Activated CD4-positive, CD25-positive, alpha-beta regulatory T cell (primary cell): ENCODE measurements around the gene EXOSC2.
"Not testable (repeated sequence)": the region's sequence is repeated elsewhere in the genome, so short reads cannot be mapped to it uniquely, and the experiment has no call there.

Source experiments
- DNase-seq, 4 experiments: peaks; one replicate each; lab custom pipeline; 2025; lab: John Stamatoyannopoulos, UW

EXOSC2 gene

GRCh38 chr9:130668196-130668595, 25.4 kb upstream of the EXOSC2 start:
- DNase-seq, result no peak

- no peak for DNase-seq
Measured at GRCh38 chr9:130668659-130669058, 24.9 kb upstream of the EXOSC2 start.

- DNase-seq, result no peak
Measured at GRCh38 chr9:130669965-130670364, 23.6 kb upstream of the EXOSC2 start.

GRCh38 chr9:130670644-130671043, 22.9 kb upstream of the EXOSC2 start:
- DNase-seq, result no peak

GRCh38 chr9:130672466-130672865, 21.1 kb upstream of the EXOSC2 start:
- DNase-seq, result no peak

GRCh38 chr9:130672933-130673615, 20.5 kb upstream of the EXOSC2 start:
- DNase-seq, result no peak

GRCh38 chr9:130675396-130675795, 18.2 kb upstream of the EXOSC2 start:
- no peak for DNase-seq

GRCh38 chr9:130677252-130677651, 16.3 kb upstream of the EXOSC2 start:
- DNase-seq, result no peak

GRCh38 chr9:130680836-130681768, 12.5 kb upstream of the EXOSC2 start:
- DNase-seq, result peak in 2 of 4 experiments; percentile 12 to 22

- no peak for DNase-seq
Measured at GRCh38 chr9:130681769-130682420, 11.7 kb upstream of the EXOSC2 start.

- DNase-seq, result peak in 3 of 4 experiments; percentile 19 to 48 (median 25)
Measured at GRCh38 chr9:130682421-130683121, 11.0 kb upstream of the EXOSC2 start.

GRCh38 chr9:130685104-130685503, 8.5 kb upstream of the EXOSC2 start:
- no peak for DNase-seq

- DNase-seq, result not testable (repeated sequence)
Measured at GRCh38 chr9:130685945-130686344, 7.6 kb upstream of the EXOSC2 start.

GRCh38 chr9:130687615-130688014, 6.0 kb upstream of the EXOSC2 start:
- DNase-seq, result no peak

GRCh38 chr9:130688072-130688471, 5.5 kb upstream of the EXOSC2 start:
- no peak for DNase-seq

- DNase-seq, result no peak
Measured at GRCh38 chr9:130689572-130689936, 4.0 kb upstream of the EXOSC2 start.

GRCh38 chr9:130689937-130690700, 3.5 kb upstream of the EXOSC2 start:
- DNase-seq, result no peak

- no peak for DNase-seq
Measured at GRCh38 chr9:130692321-130692720, 1.3 kb upstream of the EXOSC2 start.

GRCh38 chr9:130693101-130693425, 517 bp upstream of the EXOSC2 start:
- DNase-seq, result no peak

GRCh38 chr9:130694205-130694604, 625 bp downstream of the EXOSC2 start:
- DNase-seq, result no peak

- DNase-seq, result no peak
Measured at GRCh38 chr9:130696139-130696650, 2.6 kb downstream of the EXOSC2 start.
